Small intestine (tissue), 7 donors: ENCODE measurements around the gene HTR6. TPM values are rescaled to one million over a fixed set of nuclear protein-coding genes. Genes with fewer than 3 reads are reported as not detected.

Experiments used
- DNase-seq, 2 donors: peaks; one replicate each; pipeline versions ENCODE4 v3.0.0 to v3.0.0-alpha.2; 2013
- FAIRE-seq: peaks from 2 replicates; lab custom pipeline; 2012; peaks lifted over from hg19 to GRCh38; lab: Jason Lieb, UNC
- H3K27ac ChIP-seq, 3 donors: one replicate each; pipeline ENCODE4 v1.5.1; 2013; ENCODE audit warnings: low read length in 2 of 3, mild to moderate bottlenecking in 2 of 3, control low read depth in 1 of 3, inconsistent platforms in 1 of 3, low read depth in 1 of 3, moderate library complexity in 1 of 3
- H3K27me3 ChIP-seq, 3 donors: one replicate each; pipeline ENCODE4 v1.6.1; 2013; ENCODE audit warnings: low read length in 3 of 3, inconsistent platforms in 1 of 3; ENCODE audit not compliant: control insufficient read depth in 3 of 3, insufficient read depth in 3 of 3
- H3K36me3 ChIP-seq, 3 donors: one replicate each; pipeline ENCODE4 v1.6.1; 2013; ENCODE audit warnings: low read length in 3 of 3, inconsistent platforms in 1 of 3, low read depth in 1 of 3, mild to moderate bottlenecking in 1 of 3, moderate library complexity in 1 of 3; ENCODE audit not compliant: control insufficient read depth in 3 of 3, insufficient read depth in 2 of 3
- H3K4me1 ChIP-seq, 3 donors: one replicate each; pipeline ENCODE4 v1.6.1; 2013; ENCODE audit warnings: low read length in 2 of 3, inconsistent platforms in 1 of 3, low read depth in 1 of 3, mild to moderate bottlenecking in 1 of 3, moderate library complexity in 1 of 3; ENCODE audit not compliant: control insufficient read depth in 3 of 3, insufficient read depth in 2 of 3
- H3K4me3 ChIP-seq, 3 donors: one replicate each; pipeline ENCODE4 v1.5.1; 2013; ENCODE audit warnings: low read length in 3 of 3, control low read depth in 1 of 3, inconsistent platforms in 1 of 3, low read depth in 1 of 3, mild to moderate bottlenecking in 1 of 3, moderate library complexity in 1 of 3
- H3K9me3 ChIP-seq, 2 donors: one replicate each; pipeline ENCODE4 v1.6.1; 2013; ENCODE audit warnings: low read depth in 1 of 2, low read length in 1 of 2; ENCODE audit not compliant: control insufficient read depth in 2 of 2, insufficient read depth in 1 of 2
- WGBS, 3 donors: extraction: QIAGEN DNeasy Blood & Tissue Kit; methylation state at CpG; one replicate each; pipeline ENCODE4 v1.1.7; 2013; 5-methylcytosine and 5-hydroxymethylcytosine counted together
- polyA plus RNA-seq, 4 donors: library from polyadenylated mRNA; stranded (reverse) in 3 of 4; unstranded in 1 of 4; fragments of 200-250 nt in 3 of 4; fragments of 120-200 nt in 1 of 4; gene quantifications; one replicate each; pipeline versions ENCODE4 v1.2.1 to v1.2.3, GENCODE V29; 2013
- donor health status: healthy with polysubstance abuse.
- donor health status: control.
- donor health status: control.
- donor health status: Bipolar disorder and iron deficiency.
- donor health status: healthy.

The HTR6 gene
- polyA plus RNA-seq, 4 donors, result 0.01 to 0.03 TPM; not detected in 2

- H3K27me3 ChIP-seq, result peaks cover 14 to 52% (median 24%) of the 10 kb centered on the region in 3 donors
- DNase-seq (no peak), FAIRE-seq (no peak)
- WGBS, 3 donors, result 44 to 65% (median 62%) methylated on average over 3 of the region's 3 CpGs
- H3K36me3 ChIP-seq, result peaks cover 0 to 17% (median 0%) of the 10 kb centered on the region in 3 donors
- H3K9me3 ChIP-seq, result no peaks in the 10 kb centered on the region
- no peak overlapping the region for H3K4me3 ChIP-seq
- no peak overlapping the region for H3K27ac ChIP-seq
- H3K4me1 ChIP-seq, result peaks cover 0 to 2% (median 2%) of the 10 kb centered on the region in 3 donors
Measured at GRCh38 chr1:19662313-19662712, 2.4 kb upstream of the HTR6 start.

DNA sequence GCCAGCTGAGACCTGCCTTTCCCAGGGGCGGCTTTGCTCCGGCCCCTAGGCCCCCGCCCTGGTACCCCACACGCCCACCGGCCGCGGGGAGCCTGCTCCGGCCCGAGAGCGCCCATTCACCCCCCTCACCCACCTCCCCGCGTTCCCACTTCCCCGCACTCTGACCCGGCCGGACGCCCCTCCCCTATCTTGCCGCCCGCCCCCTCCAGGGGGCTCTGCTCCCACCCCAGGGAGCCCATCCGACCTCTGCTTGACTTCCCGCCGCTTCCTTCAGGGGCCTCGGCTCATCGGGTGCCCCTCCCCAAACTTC, 466 bp downstream of the HTR6 start:
- Histone ChIP-seq H3K9me3 (no peaks in the 10 kb centered on the region), H3K4me3 (peak overlapping the region in 1 of 3 donors; percentile 48), H3K4me1 (peaks cover 0 to 2% (median 2%) of the 10 kb centered on the region in 3 donors), H3K27ac (no peak overlapping the region), H3K27me3 (peaks cover 14 to 71% (median 26%) of the 10 kb centered on the region in 3 donors), H3K36me3 (no peaks in the 10 kb centered on the region)
- DNase-seq (no peak), FAIRE-seq (no peak)
- 0 to 2% (median 0%) methylated on average over 5 to 23 of the region's 23 CpGs for WGBS, 3 donors

DNA sequence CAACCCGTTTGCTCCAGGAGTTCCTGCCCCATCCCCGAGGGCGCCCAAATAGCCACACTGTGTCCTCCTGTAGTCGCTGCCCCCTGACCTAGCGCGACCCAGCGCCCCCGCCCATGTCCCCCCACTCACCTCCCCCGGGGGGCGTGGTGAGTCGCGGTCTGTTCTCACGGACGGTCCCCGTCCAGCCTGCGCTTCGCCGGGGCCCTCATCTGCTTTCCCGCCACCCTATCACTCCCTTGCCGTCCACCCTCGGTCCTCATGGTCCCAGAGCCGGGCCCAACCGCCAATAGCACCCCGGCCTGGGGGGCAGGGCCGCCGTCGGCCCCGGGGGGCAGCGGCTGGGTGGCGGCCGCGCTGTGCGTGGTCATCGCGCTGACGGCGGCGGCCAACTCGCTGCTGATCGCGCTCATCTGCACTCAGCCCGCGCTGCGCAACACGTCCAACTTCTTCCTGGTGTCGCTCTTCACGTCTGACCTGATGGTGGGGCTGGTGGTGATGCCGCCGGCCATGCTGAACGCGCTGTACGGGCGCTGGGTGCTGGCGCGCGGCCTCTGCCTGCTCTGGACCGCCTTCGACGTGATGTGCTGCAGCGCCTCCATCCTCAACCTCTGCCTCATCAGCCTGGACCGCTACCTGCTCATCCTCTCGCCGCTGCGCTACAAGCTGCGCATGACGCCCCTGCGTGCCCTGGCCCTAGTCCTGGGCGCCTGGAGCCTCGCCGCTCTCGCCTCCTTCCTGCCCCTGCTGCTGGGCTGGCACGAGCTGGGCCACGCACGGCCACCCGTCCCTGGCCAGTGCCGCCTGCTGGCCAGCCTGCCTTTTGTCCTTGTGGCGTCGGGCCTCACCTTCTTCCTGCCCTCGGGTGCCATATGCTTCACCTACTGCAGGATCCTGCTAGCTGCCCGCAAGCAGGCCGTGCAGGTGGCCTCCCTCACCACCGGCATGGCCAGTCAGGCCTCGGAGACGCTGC, 1.1 kb downstream of the HTR6 start:
- no peaks in the 10 kb centered on the region for H3K36me3 ChIP-seq
- peak overlapping the region in 1 of 3 donors; percentile 48 for H3K4me3 ChIP-seq
- no peaks in the 10 kb centered on the region for H3K9me3 ChIP-seq
- DNase-seq (no peak), FAIRE-seq (no peak)
- H3K4me1 ChIP-seq, result peaks cover 0 to 2% (median 2%) of the 10 kb centered on the region in 3 donors
- H3K27ac ChIP-seq, result no peak overlapping the region
- WGBS, 3 donors, result 15 to 24% (median 15%) methylated on average over 77 to 84 of the region's 84 CpGs
- H3K27me3 ChIP-seq, result peaks cover 14 to 71% (median 26%) of the 10 kb centered on the region in 3 donors

- H3K27ac ChIP-seq, result no peak overlapping the region
- DNase-seq, result no peak
- WGBS, 3 donors, result 74 to 78% (median 77%) methylated on average over 8 of the region's 8 CpGs
- H3K4me1 ChIP-seq, result peaks cover 0 to 2% (median 2%) of the 10 kb centered on the region in 3 donors
- FAIRE-seq, result no peak
- no peaks in the 10 kb centered on the region for H3K36me3 ChIP-seq
- H3K27me3 ChIP-seq, result peaks cover 12 to 60% (median 27%) of the 10 kb centered on the region in 3 donors
- no peaks in the 10 kb centered on the region for H3K9me3 ChIP-seq
- no peak overlapping the region for H3K4me3 ChIP-seq
Measured at GRCh38 chr1:19668888-19669287, 4.2 kb downstream of the HTR6 start.

DNA sequence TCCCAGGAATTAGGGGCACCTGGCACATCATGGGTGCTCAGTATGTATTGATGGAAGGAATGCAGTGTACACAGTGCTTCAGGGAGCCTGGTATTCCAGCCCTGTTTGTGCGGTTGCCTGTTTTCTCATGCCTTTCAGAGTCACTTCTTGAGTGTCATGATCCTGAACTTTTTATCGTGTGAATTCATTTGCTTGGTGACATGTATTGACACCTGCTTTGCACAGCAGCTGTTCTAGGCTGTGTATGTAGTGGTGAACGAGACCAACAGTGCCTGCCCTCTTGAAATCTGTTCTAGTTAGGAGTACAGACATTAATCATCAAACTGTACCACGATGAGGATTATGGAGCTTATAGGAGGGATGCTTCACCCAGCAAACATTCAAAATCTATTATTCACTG, 6.1 kb downstream of the HTR6 start:
- WGBS, 3 donors, result 43 to 56% (median 50%) methylated on average over 4 of the region's 4 CpGs
- Histone ChIP-seq H3K36me3 (no peaks in the 10 kb centered on the region), H3K27ac (no peak overlapping the region), H3K4me3 (no peak overlapping the region), H3K4me1 (no peaks in the 10 kb centered on the region), H3K27me3 (peaks cover 8 to 44% (median 17%) of the 10 kb centered on the region in 3 donors), H3K9me3 (no peaks in the 10 kb centered on the region)
- FAIRE-seq (no peak), DNase-seq (no peak)

- no peak overlapping the region for H3K27ac ChIP-seq
- 51 to 54% (median 53%) methylated on average over 6 of the region's 6 CpGs for WGBS, 3 donors
- no peaks in the 10 kb centered on the region for H3K9me3 ChIP-seq
- H3K4me3 ChIP-seq, result no peak overlapping the region
- H3K36me3 ChIP-seq, result no peaks in the 10 kb centered on the region
- FAIRE-seq, result no peak
- H3K27me3 ChIP-seq, result peaks cover 0 to 30% (median 5%) of the 10 kb centered on the region in 3 donors
- H3K4me1 ChIP-seq, result no peaks in the 10 kb centered on the region
- DNase-seq, result no peak
Measured at GRCh38 chr1:19672237-19672636, 7.6 kb downstream of the HTR6 start.

- no peak for FAIRE-seq
- no peaks in the 10 kb centered on the region for H3K36me3 ChIP-seq
- no peak for DNase-seq
- H3K27ac ChIP-seq, result no peak overlapping the region
- no peaks in the 10 kb centered on the region for H3K9me3 ChIP-seq
- 65 to 77% (median 75%) methylated on average over 5 of the region's 5 CpGs for WGBS, 3 donors
- H3K4me3 ChIP-seq, result no peak overlapping the region
- no peaks in the 10 kb centered on the region for H3K4me1 ChIP-seq
- H3K27me3 ChIP-seq, result peaks cover 0 to 7% (median 2%) of the 10 kb centered on the region in 3 donors
Measured at GRCh38 chr1:19675797-19676196, 11.1 kb downstream of the HTR6 start.

DNA sequence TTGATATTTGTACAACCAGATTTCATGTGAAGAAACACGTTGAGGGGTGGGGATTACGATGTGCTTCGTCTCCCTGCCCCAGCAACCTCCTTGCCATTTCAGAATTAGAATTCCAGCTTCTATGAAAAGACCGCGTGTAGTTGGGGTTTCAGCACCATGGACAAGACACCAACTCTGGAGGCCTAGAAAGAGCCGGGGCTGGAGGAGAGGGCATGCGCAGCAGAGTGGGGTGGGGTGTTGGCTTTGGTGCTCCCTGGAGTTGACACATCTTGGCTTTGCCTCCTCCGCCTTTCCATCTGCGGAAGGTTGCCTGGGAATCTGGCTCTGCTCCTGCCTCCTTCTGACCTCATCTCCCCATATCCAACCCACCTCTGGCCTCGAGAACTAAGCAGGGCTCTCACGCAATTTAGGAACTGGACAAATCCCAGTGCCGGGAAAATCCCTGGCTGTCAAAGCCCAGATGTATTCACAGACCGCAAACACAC, 11.8 kb downstream of the HTR6 start:
- H3K27ac ChIP-seq, result no peak overlapping the region
- 26 to 32% (median 30%) methylated on average over 13 of the region's 13 CpGs for WGBS, 3 donors
- no peaks in the 10 kb centered on the region for H3K4me1 ChIP-seq
- H3K4me3 ChIP-seq, result no peak overlapping the region
- no peaks in the 10 kb centered on the region for H3K9me3 ChIP-seq
- FAIRE-seq, result no peak
- H3K36me3 ChIP-seq, result no peaks in the 10 kb centered on the region
- DNase-seq, result peak in 1 of 2 donors; percentile 73
- peaks cover 0 to 2% (median 2%) of the 10 kb centered on the region in 3 donors for H3K27me3 ChIP-seq
